PC-3 (cell line): ENCODE results near the gene GYPC. TPM values are rescaled to one million over a fixed set of nuclear protein-coding genes. Genes with fewer than 3 reads are reported as not detected.
"Not testable (repeated sequence)": the region's sequence is repeated elsewhere in the genome, so short reads cannot be mapped to it uniquely, and the experiment has no call there.

Experiments
- ATAC-seq: fragments of 200-7000 bp; cut with Tn5 transposase; 2 replicates; pipeline ENCODE4 v1.9.1; 2020; ENCODE audit warnings: mild to moderate bottlenecking, moderate library complexity
- BruUV-seq: library from RNA; stranded (reverse); fragments of 400-500 nt; replicated peaks from 2 replicates; lab custom pipeline; 2021; lab: Mats Ljungman, UMichigan
- CTCF ChIA-PET: fragments of 300-600 bp; sonication (Branson Sonifier 250); formaldehyde crosslinking; loops from one replicate; lab custom pipeline; 2022; ENCODE audit warnings: antibody characterized with exemption; lab: Charles Lee
- POLR2A ChIA-PET: fragments of 300-600 bp; sonication (Branson Sonifier 250); formaldehyde crosslinking; loops from one replicate; lab custom pipeline; 2022; ENCODE audit warnings: antibody characterized with exemption; ENCODE audit not compliant: unreplicated experiment; lab: Charles Lee
- DNase-seq: peaks from one replicate; pipeline ENCODE4 v3.0.0-alpha.2; 2015
- H2AFZ ChIP-seq: fragments of 300-600 bp; sonication (generic); 2 replicates; pipeline ENCODE4 v1.6.0; 2016; ENCODE audit warnings: antibody characterized with exemption, low read length
- H3F3A ChIP-seq: fragments of 300-600 bp; sonication (generic); one replicate; pipeline ENCODE4 v1.6.0; 2017; ENCODE audit warnings: antibody characterized with exemption, low read length, control low read depth, mild to moderate bottlenecking; ENCODE audit not compliant: unreplicated experiment
- H3K27ac ChIP-seq: fragments of 300-600 bp; sonication (generic); 2 replicates; pipeline ENCODE4 v1.5.1; 2016; ENCODE audit warnings: mild to moderate bottlenecking, low read length
- H3K27me3 ChIP-seq: fragments of 300-600 bp; sonication (generic); 2 replicates; pipeline ENCODE4 v1.6.1; 2016; ENCODE audit warnings: low read length, mixed read lengths
- H3K36me3 ChIP-seq: fragments of 300-600 bp; sonication (generic); 2 replicates; pipeline ENCODE4 v1.6.1; 2016; ENCODE audit warnings: low read depth, mixed run types, low read length, mixed read lengths
- H3K4me1 ChIP-seq: fragments of 300-600 bp; sonication (generic); 2 replicates; pipeline ENCODE4 v1.5.1; 2016; ENCODE audit warnings: low read length; ENCODE audit not compliant: insufficient read depth
- H3K4me2 ChIP-seq: fragments of 300-600 bp; sonication (generic); 2 replicates; pipeline ENCODE4 v1.6.0; 2016; ENCODE audit warnings: low read length
- H3K4me3 ChIP-seq: fragments of 300-600 bp; sonication (generic); 2 replicates; pipeline ENCODE4 v1.5.1; 2016; ENCODE audit warnings: mild to moderate bottlenecking, low read length, mixed read lengths
- H3K79me2 ChIP-seq: fragments of 300-600 bp; sonication (generic); 2 replicates; pipeline ENCODE4 v1.6.1; 2017; ENCODE audit warnings: low read length, mixed read lengths
- H3K9ac ChIP-seq: fragments of 300-600 bp; sonication (generic); 2 replicates; pipeline ENCODE4 v1.6.0; 2016; ENCODE audit warnings: mild to moderate bottlenecking, low read length
- H3K9me2 ChIP-seq: fragments of 300-600 bp; sonication (generic); replicated peaks from 2 replicates; pipeline ENCODE4 v1.6.1; 2016; ENCODE audit warnings: mixed run types, low read length, mixed read lengths
- H3K9me3 ChIP-seq: fragments of 300-600 bp; sonication (generic); 2 replicates; pipeline ENCODE4 v1.6.1; 2016; ENCODE audit warnings: low read length, mixed read lengths
- H4K20me1 ChIP-seq: fragments of 300-600 bp; sonication (generic); 2 replicates; pipeline ENCODE4 v1.6.1; 2016; ENCODE audit warnings: low read length, mixed read lengths
- EZH2 ChIP-seq: fragments of 300-600 bp; sonication (generic); IDR thresholded peaks from one replicate; pipeline ENCODE4 v1.6.1; 2017; ENCODE audit warnings: antibody characterized with exemption, mild to moderate bottlenecking, low read length; ENCODE audit not compliant: unreplicated experiment
- EZH2phosphoT487 ChIP-seq: fragments of 300-600 bp; sonication (generic); IDR thresholded peaks from 2 replicates; pipeline ENCODE4 v1.6.1; 2018; ENCODE audit warnings: mild to moderate bottlenecking, antibody characterized with exemption, low read length, borderline replicate concordance
- intact Hi-C: fragments of 100-400 bp; cut with micrococcal nuclease; formaldehyde crosslinking; loops from 2 replicates; pipeline ENCODE4 v1.9.0; 2023
- total RNA-seq: library from RNA; depleted of rRNA; stranded (reverse); fragments of >200 nt; gene quantifications from 2 replicates; pipeline ENCODE4 v1.2.3, GENCODE V29; 2014
- TF ChIP-seq, protein P1 (sequence below): fragments of 300-600 bp; sonication (generic); conservative IDR thresholded peaks from 2 replicates; pipeline ENCODE4 v1.5.1; 2017; ENCODE audit warnings: antibody characterized with exemption, low read depth, mild to moderate bottlenecking, low read length

The GYPC gene
- total RNA-seq, 1 experiment from 2014 or later: not detected

DNA sequence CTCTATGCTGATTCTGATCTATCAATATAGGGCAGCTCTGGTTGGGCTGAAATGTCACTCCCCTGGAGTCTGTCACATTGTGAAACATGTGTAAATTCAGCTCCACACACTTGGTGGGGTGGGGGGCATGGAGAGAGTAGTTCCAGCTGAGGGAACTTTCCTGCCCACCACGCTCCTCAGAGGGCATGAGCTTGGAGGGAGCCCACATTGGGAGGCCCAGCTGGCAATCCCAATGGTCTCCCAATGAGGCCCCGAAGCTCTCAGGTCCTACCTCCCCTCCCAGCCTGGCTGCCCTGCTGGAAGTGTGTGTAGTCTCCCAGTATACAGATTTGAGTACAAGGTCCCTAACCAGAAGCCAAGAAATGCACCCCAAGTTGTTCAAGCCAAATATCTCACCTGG lies 31.5 kb downstream of the GYPC start:
- intact Hi-C loops: no loop called here
- Histone ChIP-seq H3K9me3 (no peaks in the 10 kb centered on the region), H4K20me1 (no peaks in the 10 kb centered on the region), H3K4me2 (no peak overlapping the region), H2AFZ (no peak overlapping the region), H3K9me2 (no peaks in the 10 kb centered on the region), H3K79me2 (no peaks in the 10 kb centered on the region), H3F3A (no peaks in the 10 kb centered on the region), H3K4me3 (no peak overlapping the region), H3K27ac (no peak overlapping the region), H3K36me3 (no peaks in the 10 kb centered on the region), H3K27me3 (no peaks in the 10 kb centered on the region), H3K9ac (no peak overlapping the region), H3K4me1 (no peaks in the 10 kb centered on the region)
- DNase-seq (no peak), ATAC-seq (no peak)
- BruUV-seq: no TSS peak
- ChIA-PET POLR2A (no interaction called here), CTCF (no interaction called here)
- TF ChIP-seq EZH2phosphoT487 (no peak), EZH2 (no peak)
- TF ChIP-seq, protein P1, sequence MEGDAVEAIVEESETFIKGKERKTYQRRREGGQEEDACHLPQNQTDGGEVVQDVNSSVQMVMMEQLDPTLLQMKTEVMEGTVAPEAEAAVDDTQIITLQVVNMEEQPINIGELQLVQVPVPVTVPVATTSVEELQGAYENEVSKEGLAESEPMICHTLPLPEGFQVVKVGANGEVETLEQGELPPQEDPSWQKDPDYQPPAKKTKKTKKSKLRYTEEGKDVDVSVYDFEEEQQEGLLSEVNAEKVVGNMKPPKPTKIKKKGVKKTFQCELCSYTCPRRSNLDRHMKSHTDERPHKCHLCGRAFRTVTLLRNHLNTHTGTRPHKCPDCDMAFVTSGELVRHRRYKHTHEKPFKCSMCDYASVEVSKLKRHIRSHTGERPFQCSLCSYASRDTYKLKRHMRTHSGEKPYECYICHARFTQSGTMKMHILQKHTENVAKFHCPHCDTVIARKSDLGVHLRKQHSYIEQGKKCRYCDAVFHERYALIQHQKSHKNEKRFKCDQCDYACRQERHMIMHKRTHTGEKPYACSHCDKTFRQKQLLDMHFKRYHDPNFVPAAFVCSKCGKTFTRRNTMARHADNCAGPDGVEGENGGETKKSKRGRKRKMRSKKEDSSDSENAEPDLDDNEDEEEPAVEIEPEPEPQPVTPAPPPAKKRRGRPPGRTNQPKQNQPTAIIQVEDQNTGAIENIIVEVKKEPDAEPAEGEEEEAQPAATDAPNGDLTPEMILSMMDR: no peak

DNA sequence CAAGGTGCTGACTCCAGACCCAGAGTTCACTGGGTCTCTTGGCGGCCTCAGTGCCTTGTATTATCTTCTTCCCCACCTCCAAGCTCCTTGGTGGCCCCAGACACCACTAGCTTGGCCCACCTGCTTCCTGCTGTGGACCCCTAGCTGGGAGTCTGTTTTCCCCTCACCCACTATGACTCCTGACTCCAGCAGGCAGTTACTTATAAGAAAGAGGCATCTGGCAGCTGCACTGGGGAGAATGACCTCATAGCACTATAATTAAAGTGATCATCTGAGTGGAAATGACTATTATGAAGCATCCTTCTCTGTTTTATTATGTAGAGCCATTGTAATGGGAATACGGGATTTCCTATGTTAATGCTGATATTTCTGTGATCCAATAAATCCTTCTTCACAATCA lies 32.6 kb downstream of the GYPC start:
- not testable (repeated sequence) for BruUV-seq, DNase-seq

DNA sequence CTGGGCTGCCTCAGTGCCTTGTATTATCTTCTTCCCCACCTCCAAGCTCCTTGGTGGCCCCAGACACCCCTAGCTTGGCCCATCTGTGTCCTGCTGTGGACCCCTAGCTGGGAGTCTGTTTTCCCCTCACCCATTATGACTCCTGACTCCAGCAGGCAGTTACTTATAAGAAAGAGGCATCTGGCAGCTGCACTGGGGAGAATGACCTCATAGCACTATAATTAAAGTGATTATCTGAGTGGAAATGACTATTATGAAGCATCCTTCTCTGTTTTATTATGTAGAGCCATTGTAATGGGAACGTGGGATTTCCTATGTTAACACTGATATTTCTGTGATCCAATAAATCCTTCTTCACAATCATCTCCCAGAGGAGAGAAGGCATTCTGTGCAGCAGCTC lies 36.3 kb downstream of the GYPC start:
- CTCF ChIA-PET, H3K4me1 ChIP-seq, H2AFZ ChIP-seq, H3K36me3 ChIP-seq, DNase-seq, H3K79me2 ChIP-seq, H3K4me2 ChIP-seq, H3K4me3 ChIP-seq, H4K20me1 ChIP-seq, H3K9me2 ChIP-seq, ATAC-seq, H3K27ac ChIP-seq, H3F3A ChIP-seq, H3K9ac ChIP-seq, intact Hi-C loops, BruUV-seq, H3K9me3 ChIP-seq, H3K27me3 ChIP-seq, POLR2A ChIA-PET: not testable (repeated sequence)

More for the DNA sequence above, 32.6 kb downstream of the GYPC start:
- H3K9me3 ChIP-seq, H3K9ac ChIP-seq, intact Hi-C loops, H3K79me2 ChIP-seq, H3K27ac ChIP-seq, ATAC-seq, H3K27me3 ChIP-seq, H3K4me2 ChIP-seq, H3K36me3 ChIP-seq, H2AFZ ChIP-seq, H3K4me3 ChIP-seq, H3F3A ChIP-seq, CTCF ChIA-PET, H3K9me2 ChIP-seq, POLR2A ChIA-PET, H4K20me1 ChIP-seq, H3K4me1 ChIP-seq: not testable (repeated sequence)

DNA sequence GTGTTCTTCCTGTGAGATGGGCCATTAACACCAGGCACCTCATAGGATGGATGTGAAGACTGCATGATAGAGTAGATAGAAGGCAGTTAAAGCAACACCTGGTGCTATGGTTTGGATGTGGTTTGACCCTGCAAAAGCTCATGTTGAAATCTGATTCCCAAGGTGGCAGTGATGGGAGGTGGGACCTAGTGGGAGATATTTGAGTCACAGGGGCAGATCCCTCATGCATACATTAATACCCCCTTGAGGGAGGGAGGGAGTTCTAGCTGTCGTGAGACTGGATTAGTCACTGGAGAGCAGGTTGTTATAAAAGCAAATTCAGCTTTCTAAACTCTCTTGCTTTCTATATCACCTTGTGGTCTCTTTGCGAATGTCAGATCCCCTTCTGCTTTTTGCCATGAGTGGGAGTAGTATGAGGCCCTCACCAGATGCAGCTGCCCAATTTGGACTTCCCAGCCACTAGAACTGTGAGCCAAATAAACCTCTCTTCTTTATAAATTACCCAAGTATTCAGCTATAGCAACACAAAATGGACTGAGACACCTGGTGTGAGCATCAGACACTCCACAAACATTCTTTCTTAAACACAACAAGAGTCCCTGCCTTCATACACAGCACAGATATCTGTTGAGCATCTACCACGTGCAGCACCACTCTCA lies 37.1 kb downstream of the GYPC start:
- H3K4me1 ChIP-seq, POLR2A ChIA-PET, H3F3A ChIP-seq, ATAC-seq, H3K4me2 ChIP-seq, H2AFZ ChIP-seq, H3K4me3 ChIP-seq, CTCF ChIA-PET, H3K36me3 ChIP-seq, H3K9ac ChIP-seq, H3K27me3 ChIP-seq, H4K20me1 ChIP-seq, DNase-seq, H3K9me2 ChIP-seq, H3K79me2 ChIP-seq, H3K27ac ChIP-seq, intact Hi-C loops, H3K9me3 ChIP-seq, BruUV-seq: not testable (repeated sequence)
